Transverse colon (tissue), 3 donors: ENCODE data around the gene GINS3.
"Not testable (repeated sequence)": the region's sequence is repeated elsewhere in the genome, so short reads cannot be mapped to it uniquely, and the experiment has no call there.

Source experiments
- CTCF ChIP-seq, 5 experiments: fragments of 200-600 bp in 3 of 5; fragments of 450-650 bp in 2 of 5; sonication (generic) in 3 of 5; IDR thresholded peaks; 1 replicate in 2 of 5; 2 replicates in 3 of 5; pipeline ENCODE4 v1.5.1; 2016 to 2017; ENCODE audit warnings: antibody characterized with exemption in 5 of 5, inconsistent platforms in 3 of 5, mild to moderate bottlenecking in 2 of 5, moderate library complexity in 1 of 5
- POLR2A ChIP-seq: fragments of 450-650 bp; IDR thresholded peaks from one replicate; pipeline ENCODE4 v1.6.1; 2016; ENCODE audit warnings: antibody characterized with exemption, mild to moderate bottlenecking, moderate library complexity

- not testable (repeated sequence) for TF ChIP-seq CTCF (IDR thresholded peaks at IDR 0.05); POLR2A
Observed at GRCh38 chr16:58396897-58397296, 4.6 kb downstream of the GINS3 start.
